OCI-LY1 (cell line): ENCODE data around the gene DNTT.
A peak's percentile ranks its signal among the peaks of the same experiment; 100 is the strongest.

Experiments
- H2AFZ ChIP-seq: fragments of 200-600 bp; sonication (generic), shearing (Covaris generic); 2 replicates; pipeline ENCODE4 v1.6.0; 2014; ENCODE audit warnings: antibody characterized with exemption, mild to moderate bottlenecking, low read length
- H3F3A ChIP-seq: fragments of 200-600 bp; sonication (generic), shearing (Covaris generic); 2 replicates; pipeline ENCODE4 v1.6.0; 2014; ENCODE audit warnings: mild to moderate bottlenecking, antibody characterized with exemption, low read length, moderate library complexity; ENCODE audit not compliant: insufficient read depth
- H3K27ac ChIP-seq: fragments of 200-600 bp; sonication (generic); 2 replicates; pipeline ENCODE4 v1.5.1; 2014; ENCODE audit warnings: low read length, mixed run types, mild to moderate bottlenecking, low read depth; ENCODE audit not compliant: poor library complexity, severe bottlenecking
- H3K27me3 ChIP-seq: fragments of 200-600 bp; sonication (generic); 2 replicates; pipeline ENCODE4 v1.6.0; 2014; ENCODE audit warnings: antibody characterized with exemption, mild to moderate bottlenecking, low read length, moderate library complexity; ENCODE audit not compliant: insufficient read depth
- H3K36me3 ChIP-seq: fragments of 200-600 bp; sonication (generic); 2 replicates; pipeline ENCODE4 v1.6.1; 2014; ENCODE audit warnings: mild to moderate bottlenecking, antibody characterized with exemption, low read length, moderate library complexity, mixed read lengths; ENCODE audit not compliant: insufficient read depth
- H3K4me1 ChIP-seq: fragments of 200-600 bp; sonication (generic); 2 replicates; pipeline ENCODE4 v1.5.1; 2014; ENCODE audit warnings: mild to moderate bottlenecking, low read length, moderate library complexity; ENCODE audit not compliant: insufficient read depth, severe bottlenecking
- H3K4me2 ChIP-seq: fragments of 200-600 bp; sonication (generic), shearing (Covaris generic); 2 replicates; pipeline ENCODE4 v1.6.1; 2014; ENCODE audit warnings: low read length
- H3K4me3 ChIP-seq: fragments of 200-600 bp; sonication (generic); 2 replicates; pipeline ENCODE4 v1.5.1; 2014; ENCODE audit warnings: low read length, low read depth, mild to moderate bottlenecking, mixed read lengths; ENCODE audit not compliant: poor library complexity, severe bottlenecking
- H3K79me2 ChIP-seq: fragments of 200-600 bp; shearing (Covaris generic); 2 replicates; pipeline ENCODE4 v1.6.1; 2016; ENCODE audit warnings: mixed run types, low read length, mixed read lengths; ENCODE audit not compliant: insufficient read depth
- H3K9ac ChIP-seq: fragments of 200-600 bp; sonication (generic), shearing (Covaris generic); 2 replicates; pipeline ENCODE4 v1.6.1; 2014; ENCODE audit warnings: mild to moderate bottlenecking, low read length, mixed read lengths
- H3K9me2 ChIP-seq: fragments of 200-600 bp; sonication (generic), shearing (Covaris generic); 2 replicates; pipeline ENCODE4 v1.6.1; 2014; ENCODE audit warnings: low read depth, mild to moderate bottlenecking, low read length, mixed read lengths
- H3K9me3 ChIP-seq: fragments of 200-600 bp; shearing (Covaris generic); 2 replicates; pipeline ENCODE4 v1.6.1; 2014; ENCODE audit warnings: low read length, mixed read lengths
- H4K20me1 ChIP-seq: fragments of 200-600 bp; sonication (generic), shearing (Covaris generic); 2 replicates; pipeline ENCODE4 v1.6.0; 2016; ENCODE audit warnings: mild to moderate bottlenecking, low read length; ENCODE audit not compliant: insufficient read depth
- CTCF ChIP-seq: fragments of 200-600 bp; sonication (generic), shearing (Covaris generic); IDR thresholded peaks from 2 replicates; pipeline ENCODE4 v1.5.1; 2017; ENCODE audit warnings: mild to moderate bottlenecking, antibody characterized with exemption, low read length, moderate library complexity, mixed read lengths
- EZH2 ChIP-seq: fragments of 200-600 bp; sonication (generic), shearing (Covaris generic); IDR thresholded peaks from 2 replicates; pipeline ENCODE4 v1.8.0; 2017; ENCODE audit warnings: borderline replicate concordance, mixed run types, mild to moderate bottlenecking, antibody characterized with exemption, low read length, moderate library complexity, mixed read lengths

DNTT gene

GRCh38 chr10:96321822-96322221, 17.6 kb downstream of the DNTT start:
- no peak overlapping the region for H3K4me2 ChIP-seq
- H3K27ac ChIP-seq: no peak overlapping the region
- no peaks in the 10 kb centered on the region for H3F3A ChIP-seq
- no peaks in the 10 kb centered on the region for H3K79me2 ChIP-seq
- H3K9ac ChIP-seq: no peak overlapping the region
- H2AFZ ChIP-seq: no peak overlapping the region
- H3K9me3 ChIP-seq: no peaks in the 10 kb centered on the region
- no peaks in the 10 kb centered on the region for H4K20me1 ChIP-seq
- H3K36me3 ChIP-seq: no peaks in the 10 kb centered on the region
- no peaks in the 10 kb centered on the region for H3K4me1 ChIP-seq
- H3K4me3 ChIP-seq: no peak overlapping the region
- no peaks in the 10 kb centered on the region for H3K27me3 ChIP-seq
- no peaks in the 10 kb centered on the region for H3K9me2 ChIP-seq
- TF ChIP-seq CTCF (peak; percentile 24; the same call in 1 of the 2 replicates), EZH2 (no peak)

GRCh38 chr10:96322275-96322674, 18.0 kb downstream of the DNTT start:
- no peaks in the 10 kb centered on the region for H3F3A ChIP-seq
- TF ChIP-seq EZH2: no peak
- no peak for TF ChIP-seq CTCF
- H3K36me3 ChIP-seq: no peaks in the 10 kb centered on the region
- no peaks in the 10 kb centered on the region for H3K9me2 ChIP-seq
- no peaks in the 10 kb centered on the region for H3K27me3 ChIP-seq
- no peaks in the 10 kb centered on the region for H3K9me3 ChIP-seq
- no peak overlapping the region for H3K4me3 ChIP-seq
- no peak overlapping the region for H3K9ac ChIP-seq
- no peaks in the 10 kb centered on the region for H3K79me2 ChIP-seq
- no peaks in the 10 kb centered on the region for H4K20me1 ChIP-seq
- no peak overlapping the region for H2AFZ ChIP-seq
- H3K4me1 ChIP-seq: no peaks in the 10 kb centered on the region
- H3K4me2 ChIP-seq: no peak overlapping the region
- H3K27ac ChIP-seq: no peak overlapping the region

- Histone ChIP-seq H3K9me2 (no peaks in the 10 kb centered on the region), H3K9ac (no peak overlapping the region), H3K27me3 (no peaks in the 10 kb centered on the region), H3K4me3 (no peak overlapping the region), H2AFZ (no peak overlapping the region), H3K9me3 (no peaks in the 10 kb centered on the region), H3K27ac (no peak overlapping the region), H3K4me1 (no peaks in the 10 kb centered on the region), H3K4me2 (no peak overlapping the region), H3K36me3 (no peaks in the 10 kb centered on the region), H3F3A (no peaks in the 10 kb centered on the region), H4K20me1 (no peaks in the 10 kb centered on the region), H3K79me2 (no peaks in the 10 kb centered on the region)
- TF ChIP-seq EZH2 (no peak), CTCF (peak; percentile 26; the same call in 1 of the 2 replicates)
These were observed 20.2 kb downstream of the DNTT start for GRCh38 chr10:96324447-96324846.
